ENCODE results near the gene DGKI.

Gene DGKI

GRCh38 chr7:137671920-137672319 lies 174.9 kb downstream of the DGKI start:
- Histone ChIP-seq H3K4me2 (ENCODE audit: low read length) (no peak overlapping the region), H3K27ac (ENCODE audit: low read depth, low read length, poor library complexity, severe bottlenecking) (no peak overlapping the region), H3K36me3 (ENCODE audit: insufficient read depth, low read length) (no peaks in the 10 kb centered on the region), H4K20me1 (ENCODE audit: insufficient read depth, low read length) (no peaks in the 10 kb centered on the region), H3K9ac (ENCODE audit: low read length) (no peak overlapping the region), H3K9me3 (ENCODE audit: low read length) (no peaks in the 10 kb centered on the region), H3K27me3 (ENCODE audit: insufficient read depth, low read length) (no peaks in the 10 kb centered on the region), H3F3A (ENCODE audit: insufficient read depth, low read length) (no peaks in the 10 kb centered on the region), H2AFZ (ENCODE audit: low read length) (no peak overlapping the region), H3K79me2 (ENCODE audit: insufficient read depth, low read length) (no peaks in the 10 kb centered on the region), H3K4me3 (ENCODE audit: low read depth, low read length, poor library complexity, severe bottlenecking) (no peak overlapping the region), H3K9me2 (ENCODE audit: low read depth, low read length) (no peaks in the 10 kb centered on the region), H3K4me1 (ENCODE audit: insufficient read depth, low read length, severe bottlenecking) (no peaks in the 10 kb centered on the region)
- TF ChIP-seq EZH2 (IDR thresholded peaks at IDR 0.05; ENCODE audit: borderline replicate concordance, low read length) (no peak), CTCF (IDR thresholded peaks at IDR 0.05; ENCODE audit: low read length) (no peak)

DNA sequence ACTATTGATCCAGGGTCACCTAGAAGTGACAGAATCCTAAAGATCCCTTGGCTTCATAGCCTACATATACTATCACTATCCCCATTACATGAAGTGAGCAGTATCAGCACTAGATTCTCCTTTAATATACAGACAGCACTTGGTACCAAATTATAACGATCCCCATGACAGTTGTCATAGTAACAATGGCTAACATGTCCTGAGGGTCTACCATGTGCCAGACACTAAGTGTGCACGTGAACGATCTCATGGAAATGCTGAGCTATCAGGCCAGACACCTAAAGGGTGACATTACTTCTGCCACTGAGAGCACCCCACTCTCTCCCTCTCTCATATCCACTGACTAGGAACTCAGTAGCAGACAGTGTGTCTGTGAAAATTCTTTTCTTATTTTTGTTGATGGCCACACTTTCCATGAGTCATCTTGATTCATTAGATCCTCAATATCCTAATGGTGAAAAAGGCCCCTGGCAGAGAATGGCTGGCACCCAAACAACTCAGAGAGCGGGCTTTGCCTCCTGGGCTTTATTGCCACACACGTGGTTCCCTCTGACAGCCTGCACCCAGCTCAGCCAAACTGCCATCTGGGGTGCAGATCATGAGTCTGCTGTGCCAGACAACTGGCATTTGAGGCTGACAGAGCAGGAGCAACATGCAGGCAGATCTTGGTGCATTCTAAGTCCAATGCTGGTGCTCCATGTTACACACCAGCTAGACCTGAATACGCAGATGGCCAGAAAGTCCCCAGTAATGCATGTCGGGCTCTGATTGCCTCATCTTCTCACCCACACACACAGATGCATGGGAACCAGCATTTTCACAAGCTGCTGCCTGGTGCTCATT lies 176.3 kb downstream of the DGKI start:
- no peak overlapping the region for H3K27ac ChIP-seq (ENCODE audit: low read depth, low read length, poor library complexity, severe bottlenecking)
- no peaks in the 10 kb centered on the region for H3F3A ChIP-seq (ENCODE audit: insufficient read depth, low read length)
- no peaks in the 10 kb centered on the region for H3K27me3 ChIP-seq (ENCODE audit: insufficient read depth, low read length)
- no peaks in the 10 kb centered on the region for H3K79me2 ChIP-seq (ENCODE audit: insufficient read depth, low read length)
- no peaks in the 10 kb centered on the region for H3K9me2 ChIP-seq (ENCODE audit: low read depth, low read length)
- H2AFZ ChIP-seq (ENCODE audit: low read length) = no peak overlapping the region
- H3K4me3 ChIP-seq (ENCODE audit: low read depth, low read length, poor library complexity, severe bottlenecking) = no peak overlapping the region
- no peaks in the 10 kb centered on the region for H4K20me1 ChIP-seq (ENCODE audit: insufficient read depth, low read length)
- no peaks in the 10 kb centered on the region for H3K9me3 ChIP-seq (ENCODE audit: low read length)
- no peaks in the 10 kb centered on the region for H3K4me1 ChIP-seq (ENCODE audit: insufficient read depth, low read length, severe bottlenecking)
- TF ChIP-seq EZH2 (IDR thresholded peaks at IDR 0.05; ENCODE audit: borderline replicate concordance, low read length) (no peak), CTCF (IDR thresholded peaks at IDR 0.05; ENCODE audit: low read length) (no peak)
- H3K36me3 ChIP-seq (ENCODE audit: insufficient read depth, low read length) = no peaks in the 10 kb centered on the region
- no peak overlapping the region for H3K4me2 ChIP-seq (ENCODE audit: low read length)
- H3K9ac ChIP-seq (ENCODE audit: low read length) = no peak overlapping the region

DNA sequence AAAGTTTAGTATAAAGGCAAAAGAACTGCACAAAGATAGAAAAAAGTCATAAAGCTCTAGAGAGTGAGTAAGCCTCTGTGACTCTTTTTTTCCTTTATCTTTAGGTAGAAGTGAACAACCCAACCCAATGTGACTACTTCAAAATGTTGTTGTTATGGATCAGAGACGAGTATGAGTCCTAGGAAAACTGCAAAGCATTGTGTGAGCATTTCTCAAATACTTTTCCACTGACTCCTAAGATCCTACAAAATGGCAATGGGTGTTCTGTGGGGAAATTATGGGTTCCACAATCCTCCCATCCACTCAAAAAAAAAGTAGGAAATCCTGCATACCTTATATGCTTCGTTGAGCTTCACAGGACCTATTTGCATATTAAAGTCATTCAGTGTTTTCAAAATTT lies 177.1 kb downstream of the DGKI start:
- Histone ChIP-seq H3K9me3 (ENCODE audit: low read length) (no peaks in the 10 kb centered on the region), H3K9ac (ENCODE audit: low read length) (no peak overlapping the region), H3K36me3 (ENCODE audit: insufficient read depth, low read length) (no peaks in the 10 kb centered on the region), H3K27me3 (ENCODE audit: insufficient read depth, low read length) (no peaks in the 10 kb centered on the region), H4K20me1 (ENCODE audit: insufficient read depth, low read length) (no peaks in the 10 kb centered on the region), H3K79me2 (ENCODE audit: insufficient read depth, low read length) (no peaks in the 10 kb centered on the region), H2AFZ (ENCODE audit: low read length) (no peak overlapping the region), H3K9me2 (ENCODE audit: low read depth, low read length) (no peaks in the 10 kb centered on the region), H3K27ac (ENCODE audit: low read depth, low read length, poor library complexity, severe bottlenecking) (no peak overlapping the region), H3K4me3 (ENCODE audit: low read depth, low read length, poor library complexity, severe bottlenecking) (no peak overlapping the region), H3K4me2 (ENCODE audit: low read length) (no peak overlapping the region), H3F3A (ENCODE audit: insufficient read depth, low read length) (no peaks in the 10 kb centered on the region), H3K4me1 (ENCODE audit: insufficient read depth, low read length, severe bottlenecking) (no peaks in the 10 kb centered on the region)
- TF ChIP-seq CTCF (IDR thresholded peaks at IDR 0.05; ENCODE audit: low read length) (no peak), EZH2 (IDR thresholded peaks at IDR 0.05; ENCODE audit: borderline replicate concordance, low read length) (no peak)
